WTC11 (cell line): ENCODE measurements around the gene SVIL. TPM values are rescaled to one million over a fixed set of nuclear protein-coding genes. Genes with fewer than 3 reads are reported as not detected.

ENCODE experiments used
- ATAC-seq: fragments of 200-7000 bp; cut with Tn5 transposase; 2 replicates; pipeline ENCODE4 v1.10.0; 2021; ENCODE audit warnings: mild to moderate bottlenecking, moderate library complexity
- CTCF ChIA-PET: fragments of 300-600 bp; sonication (Branson Sonifier 250); formaldehyde crosslinking; loops from one replicate; lab custom pipeline; 2021; ENCODE audit warnings: antibody characterized with exemption; lab: Charles Lee
- POLR2A ChIA-PET: fragments of 350-600 bp; sonication (Branson Sonifier 250); formaldehyde crosslinking; loops from one replicate; lab custom pipeline; 2021; ENCODE audit warnings: antibody characterized with exemption; lab: Charles Lee
- DNase-seq: peaks from one replicate; pipeline ENCODE4 v3.0.0; 2021; ENCODE audit warnings: low spot score
- H3K27ac Mint-ChIP-seq: 2 replicates; pipeline ENCODE4 v1.8.0; 2021; ENCODE audit warnings: mixed read lengths
- H3K27me3 Mint-ChIP-seq: 2 replicates; pipeline ENCODE4 v1.8.0; 2021; ENCODE audit warnings: low read depth, mild to moderate bottlenecking, moderate library complexity, mixed read lengths
- H3K36me3 Mint-ChIP-seq: 2 replicates; pipeline ENCODE4 v1.8.0; 2021; ENCODE audit warnings: mixed read lengths
- H3K4me1 Mint-ChIP-seq: 2 replicates; pipeline ENCODE4 v1.8.0; 2022; ENCODE audit warnings: mixed read lengths
- H3K4me3 Mint-ChIP-seq: 2 replicates; pipeline ENCODE4 v1.8.0; 2021; ENCODE audit warnings: mild to moderate bottlenecking, moderate library complexity, mixed read lengths
- H3K9me3 Mint-ChIP-seq: 2 replicates; pipeline ENCODE4 v1.8.0; 2021; ENCODE audit warnings: mixed read lengths
- ATF1 ChIP-seq: sonication (generic); formaldehyde crosslinking; IDR thresholded peaks from 2 replicates; pipeline ENCODE4 v1.8.1; 2023; ENCODE audit warnings: mild to moderate bottlenecking, moderate library complexity, missing genetic modification reagents
- FOXK1 ChIP-seq: sonication (generic); formaldehyde crosslinking; IDR thresholded peaks from 2 replicates; pipeline ENCODE4 v1.8.0; 2022; ENCODE audit warnings: mild to moderate bottlenecking, moderate library complexity, missing genetic modification reagents
- GTF2I ChIP-seq: fragments of 250-450 bp; sonication (Bioruptor Pico); conservative IDR thresholded peaks from 2 replicates; pipeline ENCODE4 v1.4.0; 2021; ENCODE audit warnings: mild to moderate bottlenecking
- KAT7 ChIP-seq: sonication (generic); formaldehyde crosslinking; IDR thresholded peaks from 2 replicates; pipeline ENCODE4 v1.8.1; 2023; ENCODE audit warnings: missing genetic modification reagents, mild to moderate bottlenecking, borderline replicate concordance
- MLX ChIP-seq: sonication (generic); formaldehyde crosslinking; IDR thresholded peaks from 2 replicates; pipeline ENCODE4 v1.8.1; 2023; ENCODE audit warnings: mild to moderate bottlenecking, missing genetic modification reagents, moderate library complexity
- MYBL2 ChIP-seq: sonication (generic); formaldehyde crosslinking; IDR thresholded peaks from 2 replicates; pipeline ENCODE4 v1.8.1; 2023; ENCODE audit warnings: mild to moderate bottlenecking, moderate library complexity, missing genetic modification reagents
- NFE2L1 ChIP-seq: sonication (generic); formaldehyde crosslinking; IDR thresholded peaks from 2 replicates; pipeline ENCODE4 v1.8.1; 2023; ENCODE audit warnings: missing genetic modification reagents
- RORB ChIP-seq: fragments of 250-450 bp; sonication (Bioruptor Pico); IDR thresholded peaks from 2 replicates; pipeline ENCODE4 v1.9.0; 2021; ENCODE audit warnings: mild to moderate bottlenecking
- SP1 ChIP-seq: sonication (generic); formaldehyde crosslinking; conservative IDR thresholded peaks from 2 replicates; pipeline ENCODE4 v1.8.1; 2022; ENCODE audit warnings: missing genetic modification reagents
- ZNF317 ChIP-seq: sonication (generic); formaldehyde crosslinking; IDR thresholded peaks from 2 replicates; pipeline ENCODE4 v1.8.1; 2023; ENCODE audit warnings: low read depth, mild to moderate bottlenecking, moderate library complexity, missing genetic modification reagents, borderline replicate concordance
- ZNF512 ChIP-seq: sonication (generic); formaldehyde crosslinking; IDR thresholded peaks from 2 replicates; pipeline ENCODE4 v1.8.1; 2022; ENCODE audit warnings: missing genetic modification reagents, borderline replicate concordance
- ZSCAN18 ChIP-seq: fragments of 250-450 bp; sonication (Bioruptor Pico); IDR thresholded peaks from 2 replicates; pipeline ENCODE4 v2.1.2; 2022; ENCODE audit warnings: mild to moderate bottlenecking, moderate library complexity
- total RNA-seq: library from RNA; stranded (reverse); gene quantifications from 3 replicates; pipeline ENCODE4 v1.2.3, GENCODE V29; 2021
- TF ChIP-seq, protein P1 (sequence below): sonication (generic); formaldehyde crosslinking; IDR thresholded peaks from 2 replicates; pipeline ENCODE4 v1.8.0; 2023; ENCODE audit warnings: missing genetic modification reagents, mild to moderate bottlenecking, borderline replicate concordance
- TF ChIP-seq, protein P2 (sequence below): sonication (generic); formaldehyde crosslinking; IDR thresholded peaks from 2 replicates; pipeline ENCODE4 v1.8.1; 2022; ENCODE audit warnings: mild to moderate bottlenecking, moderate library complexity, missing genetic modification reagents
- TF ChIP-seq, protein P3 (sequence below): sonication (generic); formaldehyde crosslinking; IDR thresholded peaks from 2 replicates; pipeline ENCODE4 v1.8.1; 2022; ENCODE audit warnings: mild to moderate bottlenecking, missing genetic modification reagents, moderate library complexity, borderline replicate concordance
- TF ChIP-seq, protein P4 (sequence below): sonication (generic); formaldehyde crosslinking; IDR thresholded peaks from 2 replicates; pipeline ENCODE4 v1.8.0; 2022; ENCODE audit warnings: mild to moderate bottlenecking, missing genetic modification reagents

Gene SVIL
- total RNA-seq, 1 experiment from 2014 or later: 27.1 TPM

DNA sequence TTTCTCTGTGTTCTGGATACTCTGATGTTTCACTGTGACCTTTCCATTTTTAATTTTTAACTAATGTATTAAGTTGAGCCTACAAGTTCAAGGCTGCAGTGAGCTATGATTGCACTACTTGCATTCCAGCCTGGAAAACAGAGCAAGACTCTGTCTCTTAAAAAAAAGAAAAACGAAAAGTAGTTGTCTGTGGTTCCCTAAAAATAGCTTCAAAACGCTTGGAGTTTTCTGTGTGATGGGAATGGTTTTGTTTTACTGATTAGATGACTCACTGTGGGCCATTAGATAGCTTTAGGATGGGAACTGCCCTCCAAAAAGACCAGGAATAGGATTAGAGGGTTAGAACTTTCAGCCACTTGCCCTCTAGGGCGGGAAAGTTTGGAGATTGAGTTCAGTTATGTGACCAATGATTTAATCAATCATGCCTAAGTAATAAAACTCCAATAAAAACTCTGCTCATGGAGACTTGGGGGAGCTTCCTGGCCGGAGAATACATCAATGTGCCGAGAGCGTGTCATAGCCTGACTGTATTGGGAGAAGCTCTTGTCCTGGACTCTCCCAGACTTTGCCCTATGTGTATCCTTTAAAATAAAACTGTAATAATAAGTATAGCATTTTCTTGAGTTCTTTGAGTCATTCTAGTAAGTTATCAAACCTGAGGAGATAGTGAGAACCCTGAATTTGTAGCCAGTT is 198.8 kb downstream of the SVIL start:
- H3K9me3 Mint-ChIP-seq: peaks cover 50% of the 10 kb centered on the region
- no peaks in the 10 kb centered on the region for H3K4me1 Mint-ChIP-seq
- peaks cover 8% of the 10 kb centered on the region for H3K27me3 Mint-ChIP-seq
- no peak for ATAC-seq
- CTCF ChIA-PET: interaction anchor here (1.0 to 1.8 kb wide), 2 partner anchors 10 to 43 kb away, joined by 3 to 9 read pairs; no protein-coding TSS in a partner anchor
- peaks cover 39% of the 10 kb centered on the region for H3K36me3 Mint-ChIP-seq
- no peak for DNase-seq
- POLR2A ChIA-PET: no interaction called here
- H3K4me3 Mint-ChIP-seq: no peak overlapping the region
- no peak overlapping the region for H3K27ac Mint-ChIP-seq
- TF ChIP-seq, protein P1, sequence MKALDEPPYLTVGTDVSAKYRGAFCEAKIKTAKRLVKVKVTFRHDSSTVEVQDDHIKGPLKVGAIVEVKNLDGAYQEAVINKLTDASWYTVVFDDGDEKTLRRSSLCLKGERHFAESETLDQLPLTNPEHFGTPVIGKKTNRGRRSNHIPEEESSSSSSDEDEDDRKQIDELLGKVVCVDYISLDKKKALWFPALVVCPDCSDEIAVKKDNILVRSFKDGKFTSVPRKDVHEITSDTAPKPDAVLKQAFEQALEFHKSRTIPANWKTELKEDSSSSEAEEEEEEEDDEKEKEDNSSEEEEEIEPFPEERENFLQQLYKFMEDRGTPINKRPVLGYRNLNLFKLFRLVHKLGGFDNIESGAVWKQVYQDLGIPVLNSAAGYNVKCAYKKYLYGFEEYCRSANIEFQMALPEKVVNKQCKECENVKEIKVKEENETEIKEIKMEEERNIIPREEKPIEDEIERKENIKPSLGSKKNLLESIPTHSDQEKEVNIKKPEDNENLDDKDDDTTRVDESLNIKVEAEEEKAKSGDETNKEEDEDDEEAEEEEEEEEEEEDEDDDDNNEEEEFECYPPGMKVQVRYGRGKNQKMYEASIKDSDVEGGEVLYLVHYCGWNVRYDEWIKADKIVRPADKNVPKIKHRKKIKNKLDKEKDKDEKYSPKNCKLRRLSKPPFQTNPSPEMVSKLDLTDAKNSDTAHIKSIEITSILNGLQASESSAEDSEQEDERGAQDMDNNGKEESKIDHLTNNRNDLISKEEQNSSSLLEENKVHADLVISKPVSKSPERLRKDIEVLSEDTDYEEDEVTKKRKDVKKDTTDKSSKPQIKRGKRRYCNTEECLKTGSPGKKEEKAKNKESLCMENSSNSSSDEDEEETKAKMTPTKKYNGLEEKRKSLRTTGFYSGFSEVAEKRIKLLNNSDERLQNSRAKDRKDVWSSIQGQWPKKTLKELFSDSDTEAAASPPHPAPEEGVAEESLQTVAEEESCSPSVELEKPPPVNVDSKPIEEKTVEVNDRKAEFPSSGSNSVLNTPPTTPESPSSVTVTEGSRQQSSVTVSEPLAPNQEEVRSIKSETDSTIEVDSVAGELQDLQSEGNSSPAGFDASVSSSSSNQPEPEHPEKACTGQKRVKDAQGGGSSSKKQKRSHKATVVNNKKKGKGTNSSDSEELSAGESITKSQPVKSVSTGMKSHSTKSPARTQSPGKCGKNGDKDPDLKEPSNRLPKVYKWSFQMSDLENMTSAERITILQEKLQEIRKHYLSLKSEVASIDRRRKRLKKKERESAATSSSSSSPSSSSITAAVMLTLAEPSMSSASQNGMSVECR (CRISPR knock-in tag): no peak
- no peak for TF ChIP-seq ATF1 (CRISPR knock-in tag)
- TF ChIP-seq MLX (CRISPR knock-in tag): no peak
- TF ChIP-seq ZNF512 (CRISPR knock-in tag): no peak
- TF ChIP-seq, protein P2, sequence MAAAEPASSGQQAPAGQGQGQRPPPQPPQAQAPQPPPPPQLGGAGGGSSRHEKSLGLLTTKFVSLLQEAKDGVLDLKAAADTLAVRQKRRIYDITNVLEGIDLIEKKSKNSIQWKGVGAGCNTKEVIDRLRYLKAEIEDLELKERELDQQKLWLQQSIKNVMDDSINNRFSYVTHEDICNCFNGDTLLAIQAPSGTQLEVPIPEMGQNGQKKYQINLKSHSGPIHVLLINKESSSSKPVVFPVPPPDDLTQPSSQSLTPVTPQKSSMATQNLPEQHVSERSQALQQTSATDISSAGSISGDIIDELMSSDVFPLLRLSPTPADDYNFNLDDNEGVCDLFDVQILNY: no peak
- TF ChIP-seq, protein P3, sequence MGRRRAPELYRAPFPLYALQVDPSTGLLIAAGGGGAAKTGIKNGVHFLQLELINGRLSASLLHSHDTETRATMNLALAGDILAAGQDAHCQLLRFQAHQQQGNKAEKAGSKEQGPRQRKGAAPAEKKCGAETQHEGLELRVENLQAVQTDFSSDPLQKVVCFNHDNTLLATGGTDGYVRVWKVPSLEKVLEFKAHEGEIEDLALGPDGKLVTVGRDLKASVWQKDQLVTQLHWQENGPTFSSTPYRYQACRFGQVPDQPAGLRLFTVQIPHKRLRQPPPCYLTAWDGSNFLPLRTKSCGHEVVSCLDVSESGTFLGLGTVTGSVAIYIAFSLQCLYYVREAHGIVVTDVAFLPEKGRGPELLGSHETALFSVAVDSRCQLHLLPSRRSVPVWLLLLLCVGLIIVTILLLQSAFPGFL (CRISPR knock-in tag): no peak
- no peak for TF ChIP-seq FOXK1 (CRISPR knock-in tag)
- no peak for TF ChIP-seq MYBL2
- TF ChIP-seq, protein P4, sequence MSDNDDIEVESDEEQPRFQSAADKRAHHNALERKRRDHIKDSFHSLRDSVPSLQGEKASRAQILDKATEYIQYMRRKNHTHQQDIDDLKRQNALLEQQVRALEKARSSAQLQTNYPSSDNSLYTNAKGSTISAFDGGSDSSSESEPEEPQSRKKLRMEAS (CRISPR knock-in tag): no peak
- no peak for TF ChIP-seq RORB (CRISPR knock-in tag)
- no peak for TF ChIP-seq NFE2L1 (CRISPR knock-in tag)
- TF ChIP-seq GTF2I (CRISPR knock-in tag): no peak
- no peak for TF ChIP-seq SP1

GRCh38 chr10:29434111-29434510 is 200.7 kb downstream of the SVIL start:
- no peak overlapping the region for H3K27ac Mint-ChIP-seq
- H3K9me3 Mint-ChIP-seq: peaks cover 34% of the 10 kb centered on the region
- H3K36me3 Mint-ChIP-seq: peaks cover 27% of the 10 kb centered on the region
- H3K27me3 Mint-ChIP-seq: peaks cover 6% of the 10 kb centered on the region
- H3K4me1 Mint-ChIP-seq: no peaks in the 10 kb centered on the region
- ChIA-PET POLR2A (no interaction called here), CTCF (no interaction called here)
- ATAC-seq (no peak), DNase-seq (no peak)
- H3K4me3 Mint-ChIP-seq: no peak overlapping the region
- TF ChIP-seq KAT7 (CRISPR knock-in tag) (no peak), ZSCAN18 (CRISPR knock-in tag) (no peak), ZNF317 (no peak)
- TF ChIP-seq, protein P1 (CRISPR knock-in tag): no peak
